ENCODE measurements around the gene HSD17B14. TPM values are rescaled to one million over a fixed set of nuclear protein-coding genes. Genes with fewer than 3 reads are reported as not detected.

Gene HSD17B14
- total and polyA plus RNA-seq, 2 of the 13 experiments (the other 11 are each of a cell fraction or from before 2014, with no cell fraction given): 0.58 to 1.2 TPM

DNA sequence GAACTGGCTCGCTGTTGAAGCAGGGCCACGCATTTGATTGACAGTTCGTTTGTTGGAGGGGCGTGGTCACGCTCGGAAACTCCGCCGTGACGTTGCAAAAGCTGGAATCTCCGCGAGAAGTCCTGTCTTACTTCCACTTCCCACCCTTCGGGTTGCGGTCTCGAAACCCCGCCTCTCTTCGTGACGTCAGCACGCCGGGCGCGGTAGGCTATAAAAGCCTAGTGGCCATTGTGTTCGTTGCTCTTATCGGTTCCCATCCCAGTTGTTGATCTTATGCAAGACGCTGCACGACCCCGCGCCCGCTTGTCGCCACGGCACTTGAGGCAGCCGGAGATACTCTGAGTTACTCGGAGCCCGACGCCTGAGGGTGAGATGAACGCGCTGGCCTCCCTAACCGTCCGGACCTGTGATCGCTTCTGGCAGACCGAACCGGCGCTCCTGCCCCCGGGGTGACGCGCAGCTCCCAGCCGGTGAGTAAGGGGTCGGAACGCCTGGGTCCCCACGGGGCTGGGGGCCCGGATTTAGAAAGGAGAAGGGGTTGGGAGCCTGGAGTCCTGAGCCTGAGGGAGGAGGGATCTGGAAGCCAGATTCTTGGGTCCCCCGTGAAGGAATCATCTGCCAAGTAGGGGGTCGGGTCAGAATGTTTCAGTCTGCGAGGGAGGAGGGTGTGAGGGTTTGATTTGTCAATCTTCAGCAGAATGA lies 36.0 kb upstream of the HSD17B14 start, which contains the start of gene PPP1R15A (continued):
- TF ChIP-seq, protein P1, sequence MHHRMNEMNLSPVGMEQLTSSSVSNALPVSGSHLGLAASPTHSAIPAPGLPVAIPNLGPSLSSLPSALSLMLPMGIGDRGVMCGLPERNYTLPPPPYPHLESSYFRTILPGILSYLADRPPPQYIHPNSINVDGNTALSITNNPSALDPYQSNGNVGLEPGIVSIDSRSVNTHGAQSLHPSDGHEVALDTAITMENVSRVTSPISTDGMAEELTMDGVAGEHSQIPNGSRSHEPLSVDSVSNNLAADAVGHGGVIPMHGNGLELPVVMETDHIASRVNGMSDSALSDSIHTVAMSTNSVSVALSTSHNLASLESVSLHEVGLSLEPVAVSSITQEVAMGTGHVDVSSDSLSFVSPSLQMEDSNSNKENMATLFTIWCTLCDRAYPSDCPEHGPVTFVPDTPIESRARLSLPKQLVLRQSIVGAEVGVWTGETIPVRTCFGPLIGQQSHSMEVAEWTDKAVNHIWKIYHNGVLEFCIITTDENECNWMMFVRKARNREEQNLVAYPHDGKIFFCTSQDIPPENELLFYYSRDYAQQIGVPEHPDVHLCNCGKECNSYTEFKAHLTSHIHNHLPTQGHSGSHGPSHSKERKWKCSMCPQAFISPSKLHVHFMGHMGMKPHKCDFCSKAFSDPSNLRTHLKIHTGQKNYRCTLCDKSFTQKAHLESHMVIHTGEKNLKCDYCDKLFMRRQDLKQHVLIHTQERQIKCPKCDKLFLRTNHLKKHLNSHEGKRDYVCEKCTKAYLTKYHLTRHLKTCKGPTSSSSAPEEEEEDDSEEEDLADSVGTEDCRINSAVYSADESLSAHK (CRISPR knock-in tag; IDR thresholded peaks at IDR 0.05; ENCODE audit: borderline replicate concordance): 0 out of 2 replicates have a peak, but pooled peaks have one; percentile 40
- TF ChIP-seq ZBTB7A (CRISPR knock-in tag; IDR thresholded peaks at IDR 0.05): peak; percentile 64; the same call in 1 of the 2 replicates
- TF ChIP-seq CBFB (CRISPR knock-in tag; IDR thresholded peaks at IDR 0.05): peak; percentile 62; the same call in 1 of the 2 replicates
- TF ChIP-seq, protein P2, sequence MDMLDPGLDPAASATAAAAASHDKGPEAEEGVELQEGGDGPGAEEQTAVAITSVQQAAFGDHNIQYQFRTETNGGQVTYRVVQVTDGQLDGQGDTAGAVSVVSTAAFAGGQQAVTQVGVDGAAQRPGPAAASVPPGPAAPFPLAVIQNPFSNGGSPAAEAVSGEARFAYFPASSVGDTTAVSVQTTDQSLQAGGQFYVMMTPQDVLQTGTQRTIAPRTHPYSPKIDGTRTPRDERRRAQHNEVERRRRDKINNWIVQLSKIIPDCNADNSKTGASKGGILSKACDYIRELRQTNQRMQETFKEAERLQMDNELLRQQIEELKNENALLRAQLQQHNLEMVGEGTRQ (IDR thresholded peaks at IDR 0.05; ENCODE audit: low read depth, low read length): no peak
- TF ChIP-seq, protein P2 (CRISPR knock-in tag; IDR thresholded peaks at IDR 0.05; ENCODE audit: borderline replicate concordance): no peak
- TF ChIP-seq GZF1 (CRISPR knock-in tag; IDR thresholded peaks at IDR 0.05): no peak
- TF ChIP-seq, protein P3, sequence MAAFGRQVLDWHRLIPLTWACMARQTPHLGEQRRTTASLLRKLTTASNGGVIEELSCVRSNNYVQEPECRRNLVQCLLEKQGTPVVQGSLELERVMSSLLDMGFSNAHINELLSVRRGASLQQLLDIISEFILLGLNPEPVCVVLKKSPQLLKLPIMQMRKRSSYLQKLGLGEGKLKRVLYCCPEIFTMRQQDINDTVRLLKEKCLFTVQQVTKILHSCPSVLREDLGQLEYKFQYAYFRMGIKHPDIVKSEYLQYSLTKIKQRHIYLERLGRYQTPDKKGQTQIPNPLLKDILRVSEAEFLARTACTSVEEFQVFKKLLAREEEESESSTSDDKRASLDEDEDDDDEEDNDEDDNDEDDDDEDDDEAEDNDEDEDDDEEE (CRISPR knock-in tag; IDR thresholded peaks at IDR 0.05): 0 out of 2 replicates have a peak, but pooled peaks have one; percentile 48
- TF ChIP-seq BHLHE40 (IDR thresholded peaks at IDR 0.05; ENCODE audit: low read length): no peak
- TF ChIP-seq, protein P4, sequence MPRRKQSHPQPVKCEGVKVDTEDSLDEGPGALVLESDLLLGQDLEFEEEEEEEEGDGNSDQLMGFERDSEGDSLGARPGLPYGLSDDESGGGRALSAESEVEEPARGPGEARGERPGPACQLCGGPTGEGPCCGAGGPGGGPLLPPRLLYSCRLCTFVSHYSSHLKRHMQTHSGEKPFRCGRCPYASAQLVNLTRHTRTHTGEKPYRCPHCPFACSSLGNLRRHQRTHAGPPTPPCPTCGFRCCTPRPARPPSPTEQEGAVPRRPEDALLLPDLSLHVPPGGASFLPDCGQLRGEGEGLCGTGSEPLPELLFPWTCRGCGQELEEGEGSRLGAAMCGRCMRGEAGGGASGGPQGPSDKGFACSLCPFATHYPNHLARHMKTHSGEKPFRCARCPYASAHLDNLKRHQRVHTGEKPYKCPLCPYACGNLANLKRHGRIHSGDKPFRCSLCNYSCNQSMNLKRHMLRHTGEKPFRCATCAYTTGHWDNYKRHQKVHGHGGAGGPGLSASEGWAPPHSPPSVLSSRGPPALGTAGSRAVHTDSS (CRISPR knock-in tag; conservative IDR thresholded peaks at IDR 0.05): no peak
- TF ChIP-seq TEAD3 (CRISPR knock-in tag; optimal IDR thresholded peaks at IDR 0.05; ENCODE audit: borderline replicate concordance): peak; percentile 87
- TF ChIP-seq ZNF337 (CRISPR knock-in tag; IDR thresholded peaks at IDR 0.05; ENCODE audit: borderline replicate concordance, low read depth): peak; percentile 87; the same call in 1 of the 2 replicates
- TF ChIP-seq ZFYVE20 (CRISPR knock-in tag; IDR thresholded peaks at IDR 0.05; ENCODE audit: borderline replicate concordance, low read depth): no peak
- no peak for TF ChIP-seq RFX1 (IDR thresholded peaks at IDR 0.05)
- TF ChIP-seq ZNF619 (CRISPR knock-in tag; IDR thresholded peaks at IDR 0.05): peak; percentile 37; the same call in 1 of the 2 replicates
- TF ChIP-seq, protein P5, sequence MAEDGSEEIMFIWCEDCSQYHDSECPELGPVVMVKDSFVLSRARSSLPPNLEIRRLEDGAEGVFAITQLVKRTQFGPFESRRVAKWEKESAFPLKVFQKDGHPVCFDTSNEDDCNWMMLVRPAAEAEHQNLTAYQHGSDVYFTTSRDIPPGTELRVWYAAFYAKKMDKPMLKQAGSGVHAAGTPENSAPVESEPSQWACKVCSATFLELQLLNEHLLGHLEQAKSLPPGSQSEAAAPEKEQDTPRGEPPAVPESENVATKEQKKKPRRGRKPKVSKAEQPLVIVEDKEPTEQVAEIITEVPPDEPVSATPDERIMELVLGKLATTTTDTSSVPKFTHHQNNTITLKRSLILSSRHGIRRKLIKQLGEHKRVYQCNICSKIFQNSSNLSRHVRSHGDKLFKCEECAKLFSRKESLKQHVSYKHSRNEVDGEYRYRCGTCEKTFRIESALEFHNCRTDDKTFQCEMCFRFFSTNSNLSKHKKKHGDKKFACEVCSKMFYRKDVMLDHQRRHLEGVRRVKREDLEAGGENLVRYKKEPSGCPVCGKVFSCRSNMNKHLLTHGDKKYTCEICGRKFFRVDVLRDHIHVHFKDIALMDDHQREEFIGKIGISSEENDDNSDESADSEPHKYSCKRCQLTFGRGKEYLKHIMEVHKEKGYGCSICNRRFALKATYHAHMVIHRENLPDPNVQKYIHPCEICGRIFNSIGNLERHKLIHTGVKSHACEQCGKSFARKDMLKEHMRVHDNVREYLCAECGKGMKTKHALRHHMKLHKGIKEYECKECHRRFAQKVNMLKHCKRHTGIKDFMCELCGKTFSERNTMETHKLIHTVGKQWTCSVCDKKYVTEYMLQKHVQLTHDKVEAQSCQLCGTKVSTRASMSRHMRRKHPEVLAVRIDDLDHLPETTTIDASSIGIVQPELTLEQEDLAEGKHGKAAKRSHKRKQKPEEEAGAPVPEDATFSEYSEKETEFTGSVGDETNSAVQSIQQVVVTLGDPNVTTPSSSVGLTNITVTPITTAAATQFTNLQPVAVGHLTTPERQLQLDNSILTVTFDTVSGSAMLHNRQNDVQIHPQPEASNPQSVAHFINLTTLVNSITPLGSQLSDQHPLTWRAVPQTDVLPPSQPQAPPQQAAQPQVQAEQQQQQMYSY (CRISPR knock-in tag; IDR thresholded peaks at IDR 0.05): no peak
- TF ChIP-seq ZNF605 (CRISPR knock-in tag; IDR thresholded peaks at IDR 0.05): no peak; the same call in 1 of the 2 replicates
- no peak for TF ChIP-seq FOXK2 (IDR thresholded peaks at IDR 0.05)
- no peak for TF ChIP-seq CBX5 (CRISPR knock-in tag; IDR thresholded peaks at IDR 0.05; ENCODE audit: borderline replicate concordance)

Data from HepG2 (cell line).